Activated naive CD4-positive, alpha-beta T cell treated with Interleukin-2 at 50 U/mL for 16 hours (primary cell): ENCODE data around the gene PTPN21.

Source experiments
- DNase-seq: peaks from one replicate; pipeline ENCODE4 v3.0.0-alpha.2; 2020

PTPN21 gene

DNA sequence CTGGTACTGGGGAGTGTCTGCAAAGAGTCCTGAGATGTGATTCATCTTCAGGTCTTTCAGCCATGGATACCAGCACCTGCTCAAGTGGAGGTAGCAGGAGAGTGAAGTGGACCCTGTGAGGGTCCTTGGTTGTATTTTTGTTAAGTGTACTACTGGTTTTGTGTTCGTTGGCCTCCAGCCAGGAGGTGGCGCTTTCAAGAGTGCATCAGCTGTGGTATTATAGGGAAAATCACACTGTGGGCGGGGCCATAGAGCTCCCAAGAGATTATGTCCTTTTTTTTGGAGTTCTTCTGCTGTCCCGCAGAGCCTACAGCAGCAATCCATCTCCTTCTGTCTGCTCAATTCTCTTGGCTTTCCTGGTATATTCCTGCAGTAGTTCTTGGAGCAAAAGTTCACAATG, 102.6 kb downstream of the PTPN21 start:
- DNase-seq, result no peak

- no peak for DNase-seq
These were observed 115.7 kb downstream of the PTPN21 start for GRCh38 chr14:88439088-88439487.

DNA sequence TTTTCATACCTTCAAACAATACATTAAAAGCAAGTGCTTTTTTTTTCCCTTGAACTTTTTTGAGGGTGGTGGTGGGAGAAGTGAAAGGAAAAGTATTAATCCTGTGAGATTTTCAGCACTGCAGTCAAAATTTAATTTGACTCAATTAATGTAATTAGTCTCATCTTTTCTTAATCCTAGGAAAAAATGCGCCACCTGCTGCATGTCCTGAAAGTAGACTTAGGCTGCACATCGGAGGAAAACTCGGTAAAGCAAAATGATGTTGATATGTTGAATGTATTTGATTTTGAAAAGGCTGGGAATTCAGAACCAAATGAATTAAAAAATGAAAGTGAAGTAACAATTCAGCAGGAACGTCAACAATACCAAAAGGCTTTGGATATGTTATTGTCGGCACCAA, 117.1 kb downstream of the PTPN21 start:
- no peak for DNase-seq

DNA sequence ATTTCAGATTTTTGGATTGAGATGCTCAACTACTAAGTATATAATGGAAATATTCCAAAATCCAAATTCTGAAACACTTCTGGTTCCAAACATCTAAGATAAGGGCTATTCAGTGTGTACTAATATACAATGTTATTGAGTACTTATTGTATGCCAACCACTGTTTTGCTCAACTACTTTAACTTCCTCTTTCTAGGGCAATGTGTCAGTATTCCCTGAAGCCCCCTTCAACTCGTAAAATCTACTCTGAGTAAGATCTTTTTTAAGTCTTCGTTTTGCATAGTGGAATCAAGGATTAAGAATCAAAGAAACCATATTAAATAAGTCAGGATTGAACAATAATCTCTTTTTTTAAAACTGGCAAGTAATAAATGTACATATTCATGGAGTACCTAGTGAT, 123.8 kb downstream of the PTPN21 start:
- no peak for DNase-seq

GRCh38 chr14:88426271-88426670, 128.5 kb downstream of the PTPN21 start:
- no peak for DNase-seq

GRCh38 chr14:88424573-88424972, 130.2 kb downstream of the PTPN21 start:
- no peak for DNase-seq

GRCh38 chr14:88422919-88423650, 131.7 kb downstream of the PTPN21 start:
- no peak for DNase-seq

GRCh38 chr14:88422047-88422446, 132.8 kb downstream of the PTPN21 start:
- no peak for DNase-seq

DNA sequence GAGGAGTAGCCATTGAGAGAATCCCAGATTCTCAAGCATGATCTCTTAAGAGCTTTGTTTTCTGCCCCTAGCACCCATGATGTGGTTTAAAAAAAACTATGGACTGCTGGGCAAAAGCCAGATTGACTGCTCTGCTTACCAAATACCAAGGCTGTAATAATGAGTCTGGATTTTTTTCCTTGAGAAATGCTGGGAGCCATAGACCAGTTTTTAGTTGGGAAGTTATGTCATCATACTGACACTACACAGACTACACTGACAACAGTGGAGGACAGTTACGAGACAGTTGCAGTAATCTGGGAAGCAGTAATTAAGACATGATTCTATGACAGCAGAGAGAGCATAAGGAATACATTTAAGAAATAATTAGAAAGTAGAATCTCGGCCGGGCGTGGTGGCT, 133.5 kb downstream of the PTPN21 start:
- DNase-seq, result no peak

DNA sequence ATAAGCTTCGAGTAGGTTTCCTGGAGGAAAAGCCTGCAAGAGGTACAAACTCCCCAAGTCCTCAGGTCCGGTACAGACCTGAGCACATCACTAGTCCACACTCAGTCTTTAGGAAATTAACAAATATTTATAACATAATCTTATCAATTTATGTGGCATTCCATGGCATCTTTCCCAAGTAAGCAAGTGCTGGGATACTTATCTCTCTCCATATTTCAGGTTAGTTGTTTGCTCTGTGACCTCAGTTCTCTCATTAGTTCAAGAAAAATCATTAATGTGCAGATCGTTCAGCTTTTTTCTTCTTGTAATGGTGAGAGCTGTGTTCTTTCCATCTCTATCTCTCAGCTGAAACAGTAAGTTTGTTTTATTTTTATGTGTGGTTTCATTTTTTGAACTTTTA, 134.6 kb downstream of the PTPN21 start:
- no peak for DNase-seq

DNA sequence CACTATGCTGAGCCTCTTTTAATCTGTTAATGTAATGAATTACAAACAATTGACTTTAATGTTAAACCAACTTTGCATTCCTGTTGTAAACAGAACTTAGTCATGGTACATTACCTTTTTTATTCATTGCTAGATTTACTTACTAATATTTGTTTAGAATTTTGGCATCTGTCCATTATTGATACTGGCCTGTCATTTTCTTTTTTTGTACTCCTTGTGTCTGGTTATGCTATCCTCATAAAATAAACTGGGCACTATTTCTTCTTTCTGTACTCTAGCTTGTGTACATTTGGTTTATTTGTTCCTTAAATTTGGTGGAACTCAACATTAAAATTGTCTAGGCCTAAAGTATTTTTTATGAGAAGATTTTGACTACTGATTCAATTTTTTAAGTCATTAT, 137.2 kb downstream of the PTPN21 start:
- no peak for DNase-seq
